RWPE2 (cell line): ENCODE data around the gene HOXD3.

Experiments used
- ATAC-seq: fragments of 200-7000 bp; cut with Tn5 transposase; 3 replicates; pipeline ENCODE4 v1.9.1; 2021; ENCODE audit warnings: low read depth
- DNase-seq: peaks from one replicate; pipeline ENCODE4 v3.0.0-alpha.2; 2020; ENCODE audit warnings: low spot score
- H3K27ac ChIP-seq: fragments of 450-650 bp; 2 replicates; pipeline ENCODE4 v1.5.1; 2017; ENCODE audit warnings: mild to moderate bottlenecking; ENCODE audit not compliant: poor library complexity, severe bottlenecking
- H3K27me3 ChIP-seq: fragments of 250-450 bp; sonication (Bioruptor Pico); 2 replicates; pipeline ENCODE4 v1.5.1; 2021; ENCODE audit warnings: mild to moderate bottlenecking, moderate library complexity; ENCODE audit not compliant: insufficient read depth, poor library complexity, severe bottlenecking
- H3K36me3 ChIP-seq: fragments of 250-450 bp; sonication (Bioruptor Pico); 2 replicates; pipeline ENCODE4 v1.5.1; 2020; ENCODE audit warnings: low read depth, mild to moderate bottlenecking, moderate library complexity
- H3K4me1 ChIP-seq: fragments of 250-450 bp; sonication (Bioruptor Pico); 2 replicates; pipeline ENCODE4 v1.5.1; 2021; ENCODE audit warnings: mild to moderate bottlenecking, moderate library complexity; ENCODE audit not compliant: insufficient read depth, poor library complexity, severe bottlenecking
- H3K4me3 ChIP-seq: fragments of 250-450 bp; sonication (Bioruptor Pico); 2 replicates; pipeline ENCODE4 v1.5.1; 2021; ENCODE audit warnings: mild to moderate bottlenecking, moderate library complexity; ENCODE audit not compliant: severe bottlenecking
- H3K9me3 ChIP-seq: fragments of 250-450 bp; sonication (Bioruptor Pico); 2 replicates; pipeline ENCODE4 v1.5.1; 2021; ENCODE audit warnings: mild to moderate bottlenecking, moderate library complexity; ENCODE audit not compliant: severe bottlenecking
- CTCF ChIP-seq: fragments of 450-650 bp; IDR thresholded peaks from one replicate; pipeline ENCODE4 v1.5.1; 2017; ENCODE audit warnings: mild to moderate bottlenecking, moderate library complexity; ENCODE audit not compliant: poor library complexity, severe bottlenecking

Gene HOXD3

GRCh38 chr2:176187899-176188773 is 31.0 kb downstream of the HOXD3 start, which contains the start of gene HOXD1:
Gene HOXD1, plus strand, starts transcription at chr2:176188668. Its CDS starts 134 bp downstream, at chr2:176188802.
- H3K36me3 ChIP-seq = no peaks in the 10 kb centered on the region
- no peaks in the 10 kb centered on the region for H3K9me3 ChIP-seq
- no peak within 1 kb of the TSS for H3K27ac ChIP-seq
- ATAC-seq = peak; percentile 90
- peaks cover 7% of the 10 kb centered on the region for H3K27me3 ChIP-seq
- no peak for DNase-seq
- peak within 1 kb of the TSS; percentile 46 for H3K4me3 ChIP-seq
- H3K4me1 ChIP-seq = no peaks in the 10 kb centered on the region
- no peak for TF ChIP-seq CTCF

GRCh38 chr2:176188774-176189680 is 31.9 kb downstream of the HOXD3 start:
- Histone ChIP-seq H3K27ac (no peak overlapping the region), H3K4me1 (no peaks in the 10 kb centered on the region), H3K4me3 (peak overlapping the region; percentile 46), H3K9me3 (no peaks in the 10 kb centered on the region), H3K27me3 (peaks cover 7% of the 10 kb centered on the region), H3K36me3 (no peaks in the 10 kb centered on the region)
- ATAC-seq (peak; percentile 50), DNase-seq (no peak)
- no peak for TF ChIP-seq CTCF

- ATAC-seq (no peak), DNase-seq (no peak)
- peaks cover 7% of the 10 kb centered on the region for H3K27me3 ChIP-seq
- no peak for TF ChIP-seq CTCF
- H3K27ac ChIP-seq = no peak overlapping the region
- H3K36me3 ChIP-seq = no peaks in the 10 kb centered on the region
- H3K9me3 ChIP-seq = no peaks in the 10 kb centered on the region
- peak overlapping the region; percentile 46 for H3K4me3 ChIP-seq
- H3K4me1 ChIP-seq = no peaks in the 10 kb centered on the region
Observed at GRCh38 chr2:176189681-176190641, 32.9 kb downstream of the HOXD3 start.

- TF ChIP-seq CTCF = no peak
- H3K9me3 ChIP-seq = no peaks in the 10 kb centered on the region
- H3K36me3 ChIP-seq = no peaks in the 10 kb centered on the region
- no peak overlapping the region for H3K4me3 ChIP-seq
- H3K27me3 ChIP-seq = peaks cover 7% of the 10 kb centered on the region
- no peaks in the 10 kb centered on the region for H3K4me1 ChIP-seq
- ATAC-seq (no peak), DNase-seq (no peak)
- H3K27ac ChIP-seq = no peak overlapping the region
Observed at GRCh38 chr2:176192351-176192750, 35.2 kb downstream of the HOXD3 start.
